ENCODE results near the gene FOXN3.
A peak's percentile ranks its signal among the peaks of the same experiment; 100 is the strongest.

The FOXN3 gene

DNA sequence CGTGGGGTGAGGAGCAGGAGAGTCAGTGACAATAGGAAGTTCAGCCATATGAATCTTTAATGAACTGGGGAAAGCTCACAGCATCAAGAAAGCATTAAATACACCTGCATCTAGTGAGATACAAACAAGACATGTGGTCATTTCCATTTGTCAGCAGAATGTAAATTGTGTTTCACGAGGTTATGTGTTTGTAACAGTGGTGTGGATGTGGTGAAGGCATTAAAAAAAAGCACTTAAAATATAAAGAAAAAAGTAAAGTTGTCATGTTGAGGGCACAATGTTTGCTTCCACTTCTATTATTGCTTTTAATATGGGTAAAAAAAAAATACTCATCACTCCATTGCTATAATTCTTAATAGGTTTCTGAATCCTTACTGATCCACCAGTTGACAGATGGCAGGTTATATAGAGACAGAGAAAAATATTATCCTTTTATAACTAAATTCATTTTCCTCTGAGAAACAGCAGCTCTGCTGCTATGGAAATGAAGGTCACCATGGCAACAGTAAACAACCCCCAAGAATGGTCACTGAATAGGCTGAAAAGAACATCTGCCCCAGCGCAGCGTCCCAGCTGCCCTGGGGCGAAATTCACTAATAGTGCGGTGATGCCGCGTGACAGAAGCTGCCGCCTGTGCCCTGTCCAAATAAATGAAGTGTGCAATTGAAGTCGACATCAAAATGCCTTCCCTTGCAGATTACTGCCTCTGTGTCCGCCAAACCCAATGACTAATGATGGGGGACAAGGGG is 226.1 kb downstream of the FOXN3 start:
- DNase-seq = no peak

DNA sequence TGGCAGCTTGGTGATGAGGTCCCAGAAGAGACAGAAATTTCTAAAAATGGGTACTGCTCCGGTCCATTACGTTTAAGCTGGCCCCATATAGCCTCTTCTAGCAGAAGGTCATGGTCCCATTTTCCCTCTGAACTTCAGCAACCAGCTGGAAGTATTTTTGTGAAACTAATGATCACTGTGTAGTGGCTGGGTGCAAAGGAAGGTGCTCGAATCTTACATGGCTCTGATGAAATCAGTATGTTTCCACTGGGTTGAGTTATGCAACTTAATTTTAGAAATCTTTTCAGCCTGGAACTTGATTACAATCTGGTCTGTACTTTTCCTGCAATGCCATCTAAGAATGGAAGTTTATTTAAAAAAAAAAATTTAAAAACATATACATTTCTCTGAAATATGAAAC is 228.5 kb downstream of the FOXN3 start:
- no peak for DNase-seq

DNA sequence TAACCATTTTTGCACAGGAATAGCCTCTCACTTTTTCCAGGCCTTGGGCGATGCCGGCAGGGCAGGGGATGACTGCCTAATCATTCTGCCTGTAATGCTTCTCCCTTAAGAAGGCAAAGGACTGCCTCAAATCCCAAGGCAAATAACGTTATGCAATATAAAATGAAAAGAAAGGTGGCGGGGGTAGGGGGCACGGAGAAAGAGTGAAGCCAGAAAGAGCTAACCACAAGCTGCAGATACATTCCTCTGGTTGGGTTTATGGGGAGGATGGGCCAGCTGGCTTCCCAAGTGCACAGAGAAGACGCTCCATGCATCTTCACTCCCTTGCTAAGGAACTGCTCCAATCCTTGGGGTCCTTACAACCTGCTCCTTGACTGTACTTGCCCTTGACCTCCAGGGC is 229.5 kb downstream of the FOXN3 start:
- DNase-seq = peak; percentile 50

DNA sequence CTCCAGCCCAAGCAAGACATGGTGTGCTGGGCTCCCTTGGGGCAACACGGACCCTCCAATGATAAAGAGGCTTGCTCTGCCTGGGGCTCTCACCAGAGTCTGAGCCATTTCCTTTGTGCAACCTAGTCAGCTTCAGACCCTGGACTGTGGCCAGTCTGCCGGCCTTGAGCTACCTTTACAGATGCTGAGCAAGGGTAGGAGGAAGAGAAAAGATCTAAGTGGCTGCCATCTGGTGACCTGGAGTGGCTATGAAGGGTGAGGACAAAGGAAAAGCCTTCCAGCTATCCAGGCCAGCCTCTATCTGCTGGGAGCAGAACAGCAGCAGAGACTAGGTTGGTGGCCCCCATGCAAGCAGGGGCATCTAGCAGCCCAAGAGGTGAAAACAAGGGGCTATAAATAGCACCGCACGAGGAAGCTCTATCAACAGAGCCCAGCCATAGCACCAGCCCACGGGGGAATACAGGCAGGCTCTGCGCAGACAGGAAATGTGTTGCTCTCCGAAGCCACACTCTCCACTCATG is 230.1 kb downstream of the FOXN3 start:
- DNase-seq = no peak

DNA sequence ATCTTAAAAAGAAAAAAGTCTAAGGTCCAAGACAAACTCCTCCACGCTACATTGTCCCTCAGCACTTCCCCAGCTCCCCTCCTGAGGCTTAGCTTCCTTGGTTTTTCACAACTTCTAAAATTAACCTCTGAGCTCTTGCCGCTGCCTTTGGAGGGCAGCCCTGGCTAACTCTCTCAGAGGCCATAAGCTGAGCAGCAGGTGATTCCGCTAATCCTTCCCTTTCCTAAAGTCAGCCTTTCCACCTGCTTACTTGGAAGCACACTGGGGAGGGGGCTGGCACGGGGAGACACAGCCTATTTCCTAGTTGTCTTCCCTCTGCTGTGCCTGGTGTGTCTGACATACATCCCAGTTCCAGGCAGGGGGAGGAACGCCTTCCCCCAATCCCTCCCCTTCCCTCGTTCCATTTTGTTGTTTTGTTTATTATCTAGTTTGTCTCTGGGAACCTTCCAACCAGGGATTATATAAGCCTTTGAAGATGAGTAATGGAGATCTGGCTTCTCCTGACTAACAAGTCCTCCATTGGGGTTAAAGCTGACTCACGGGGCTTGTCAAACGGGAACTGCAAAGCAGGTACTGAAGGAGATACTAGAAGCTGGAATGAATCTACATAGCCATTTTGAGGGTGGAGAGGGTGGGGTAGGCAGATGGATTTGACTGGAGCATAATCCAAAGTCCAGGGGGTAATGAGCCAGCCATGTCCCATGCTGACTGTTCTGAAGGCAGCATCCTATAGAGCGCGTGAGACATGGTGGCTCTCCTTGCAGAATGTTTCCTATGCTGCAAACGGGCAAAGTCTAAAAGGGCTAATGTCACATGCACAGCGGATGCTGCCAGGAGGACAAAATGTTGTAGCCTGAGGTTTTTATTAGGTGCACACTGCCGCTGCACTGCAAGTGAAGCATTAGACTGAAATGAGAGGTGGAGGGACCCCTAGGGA is 230.8 kb downstream of the FOXN3 start:
- peak; percentile 68 for DNase-seq

DNA sequence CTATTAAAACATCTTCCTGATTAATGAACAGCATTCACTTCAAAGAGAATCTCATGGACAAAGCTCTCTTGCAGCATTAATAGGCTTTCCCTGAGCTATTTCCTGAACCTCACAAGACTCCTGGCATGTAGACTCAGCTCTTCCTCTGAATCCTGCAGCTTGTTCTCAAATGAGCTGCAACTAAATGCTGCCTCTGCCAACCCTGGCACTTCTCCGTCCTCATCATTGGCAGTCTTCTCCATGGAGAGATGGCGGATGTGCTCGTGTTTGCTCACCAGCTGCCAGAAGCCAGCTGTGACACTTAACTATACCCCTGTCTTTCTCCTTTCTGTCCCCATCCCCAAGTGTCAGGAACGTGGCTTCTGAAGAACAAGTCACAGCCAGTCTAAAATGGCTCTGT is 232.1 kb downstream of the FOXN3 start:
- DNase-seq = no peak

DNA sequence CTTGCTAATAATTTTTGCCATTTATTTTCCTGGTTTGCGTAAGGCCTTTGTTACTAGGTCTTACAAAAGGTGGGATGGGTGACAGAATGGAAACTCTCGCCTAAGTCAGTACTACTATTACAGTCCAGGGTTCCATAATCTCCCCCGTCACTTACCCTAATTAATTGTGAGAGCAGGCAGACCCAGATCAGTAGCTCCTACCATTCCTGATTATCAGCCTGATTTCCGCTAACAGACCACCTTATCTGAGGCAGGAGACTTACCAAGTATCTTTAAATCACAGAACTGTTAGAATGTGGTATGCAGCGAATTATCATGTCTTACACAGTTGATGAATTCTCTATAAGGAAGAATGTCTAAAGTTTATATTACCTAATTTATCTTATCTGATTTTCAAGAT is 234.7 kb downstream of the FOXN3 start:
- no peak for DNase-seq

DNA sequence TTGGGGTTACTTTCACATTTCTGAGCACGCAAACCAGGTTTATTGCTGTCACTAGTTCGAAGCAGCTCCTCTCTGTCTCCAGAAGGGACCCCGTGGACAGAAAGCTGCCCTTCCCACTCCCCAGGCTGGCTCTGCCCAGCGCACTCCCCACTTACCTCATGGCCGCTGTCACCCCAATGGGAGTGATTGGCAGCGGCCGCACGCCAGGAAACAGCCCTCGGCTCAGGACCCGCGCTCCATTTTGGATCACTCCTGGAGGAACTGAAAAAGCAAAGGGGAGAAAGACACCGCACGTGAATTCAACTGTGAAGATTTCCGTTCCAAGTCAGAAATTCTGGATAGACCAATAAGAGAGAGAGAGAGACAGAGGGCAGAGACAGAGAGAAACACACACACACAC is 236.5 kb downstream of the FOXN3 start:
- DNase-seq = no peak

DNA sequence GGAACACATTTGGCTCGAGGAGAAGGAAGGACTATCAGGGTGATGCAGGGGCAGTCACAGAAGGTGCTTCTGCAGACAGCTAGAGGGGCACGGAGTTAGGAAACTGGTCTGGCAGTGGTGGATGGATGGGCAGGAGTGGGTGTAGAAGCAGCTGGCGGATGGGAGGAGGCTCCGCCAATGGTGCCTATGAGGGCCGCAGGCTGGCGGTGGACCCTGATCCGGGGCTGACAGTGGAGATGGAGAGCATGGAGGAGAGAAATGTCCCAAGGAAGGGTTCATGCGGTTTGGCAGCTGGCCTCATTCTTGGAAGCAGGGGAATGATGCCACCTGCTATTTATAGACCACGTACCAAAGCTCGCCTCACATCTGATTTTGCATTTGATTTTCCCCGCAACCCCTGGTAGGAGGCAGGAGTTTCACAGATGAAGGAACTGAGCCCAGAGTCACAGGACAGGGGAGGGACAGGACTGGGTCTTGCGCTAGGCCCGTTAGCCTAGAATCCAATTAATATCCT is 237.1 kb downstream of the FOXN3 start:
- no peak for DNase-seq

DNA sequence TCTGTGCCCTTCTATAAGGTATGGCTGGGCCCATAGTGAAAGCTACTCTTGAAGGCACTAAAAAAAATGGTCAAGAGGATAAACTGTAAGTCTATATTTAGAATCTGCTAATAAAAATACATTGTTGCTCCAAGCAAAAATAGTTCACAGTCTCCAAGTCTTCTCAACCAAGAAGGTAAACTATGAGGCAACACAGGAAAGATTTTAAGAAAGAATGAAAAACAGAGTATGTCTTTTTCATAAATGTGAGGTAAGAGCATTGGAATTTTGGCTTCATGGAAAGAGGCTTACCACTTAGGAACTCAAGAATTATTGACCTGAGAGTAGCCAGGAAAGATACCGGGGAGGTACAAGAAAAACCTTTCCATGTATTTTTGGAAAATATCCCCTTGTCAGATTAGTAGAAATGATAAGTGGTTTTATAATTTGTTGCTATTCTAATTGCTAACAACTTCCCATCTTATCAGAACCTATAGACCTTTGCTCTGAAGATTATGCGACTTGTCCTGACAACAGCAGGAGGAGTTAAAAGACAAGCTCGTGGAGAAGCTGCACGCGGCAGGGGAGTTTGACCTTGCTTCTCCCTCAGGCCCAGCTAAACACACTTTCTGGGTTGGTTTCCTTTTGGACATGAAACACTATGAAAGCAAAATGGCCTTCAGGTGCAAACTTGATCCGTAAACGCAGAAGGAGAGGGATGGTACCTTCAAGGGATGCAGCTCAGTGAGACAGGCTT is 238.1 kb downstream of the FOXN3 start:
- DNase-seq = peak; percentile 58

DNA sequence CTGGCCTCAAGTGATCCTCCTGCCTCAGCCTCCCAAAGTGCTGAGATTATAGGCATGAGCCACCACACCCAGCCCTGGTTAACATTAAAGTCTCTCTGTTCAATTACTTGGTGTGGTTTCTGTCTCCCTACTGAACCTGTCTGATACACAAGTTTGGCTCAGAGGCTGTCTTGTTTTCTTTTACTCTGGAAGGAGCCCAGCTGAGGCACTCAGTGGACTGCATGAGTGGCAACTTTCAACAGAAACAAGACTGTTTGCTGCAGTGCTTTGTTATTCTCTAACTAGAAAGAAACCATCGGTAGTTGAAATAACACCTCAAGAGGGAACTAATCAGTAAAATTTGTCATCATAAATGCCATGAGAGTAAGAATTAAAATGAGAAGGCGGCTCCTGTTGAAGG is 238.7 kb downstream of the FOXN3 start:
- no peak for DNase-seq

DNA sequence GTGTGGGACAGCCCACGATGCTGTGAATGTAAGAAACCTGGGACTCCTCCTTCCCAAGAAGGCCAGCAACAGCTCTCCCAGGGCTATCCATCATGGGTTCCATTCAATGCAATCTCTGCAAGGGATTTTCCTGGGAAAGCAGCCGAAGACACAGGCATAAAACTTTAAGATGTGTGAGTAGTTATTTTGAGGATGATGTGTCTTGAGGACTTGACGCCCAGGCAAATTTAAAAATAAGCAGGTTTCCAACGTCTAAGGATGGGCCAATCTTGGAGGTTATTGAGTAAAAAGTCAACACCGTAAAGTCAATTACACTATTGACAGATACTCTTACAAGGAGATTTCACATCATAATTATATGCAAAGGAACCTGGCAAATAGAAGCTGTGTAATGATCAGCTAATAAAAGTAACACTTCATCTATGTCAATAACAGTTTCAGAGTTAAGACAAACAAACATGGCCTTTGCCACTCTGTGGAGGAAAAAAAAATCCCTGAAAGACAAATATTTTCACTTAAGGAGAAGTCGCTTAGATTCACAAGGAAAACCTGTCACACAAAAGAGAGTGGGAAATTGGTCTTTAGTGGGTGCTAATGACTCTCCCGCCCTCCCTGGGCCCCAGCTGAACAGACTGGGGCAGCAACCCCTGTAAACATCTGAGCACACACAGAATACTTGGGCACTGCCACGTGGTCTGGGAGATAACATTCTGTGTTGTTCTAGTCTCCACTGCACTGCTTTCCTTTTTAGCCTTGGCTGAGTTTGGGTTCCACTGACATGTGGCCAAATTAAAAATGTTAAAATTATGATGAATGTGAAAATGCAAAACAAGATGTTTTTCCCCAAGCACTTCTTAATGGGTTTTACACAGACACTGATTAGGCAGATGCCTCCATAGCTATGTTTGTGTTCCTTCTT is 240.9 kb downstream of the FOXN3 start:
- DNase-seq = no peak

DNA sequence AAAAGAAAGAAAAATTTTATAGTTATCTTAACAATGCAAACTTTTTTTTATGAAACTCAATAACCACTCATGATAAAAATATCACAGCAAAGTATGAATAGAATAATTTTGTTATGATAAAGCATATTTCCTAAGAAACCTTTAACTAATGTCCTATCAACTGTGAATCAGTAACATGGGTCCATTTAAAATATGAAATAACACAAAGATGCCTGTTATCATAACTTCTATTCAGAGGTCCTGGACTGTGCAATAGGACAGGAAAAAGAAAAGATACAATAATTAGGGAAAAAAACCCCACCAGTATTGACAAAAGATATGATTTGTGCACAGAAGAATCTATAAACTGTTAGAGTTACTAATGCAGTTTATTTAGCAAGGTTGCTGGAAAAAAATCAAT is 245.4 kb downstream of the FOXN3 start:
- no peak for DNase-seq

DNA sequence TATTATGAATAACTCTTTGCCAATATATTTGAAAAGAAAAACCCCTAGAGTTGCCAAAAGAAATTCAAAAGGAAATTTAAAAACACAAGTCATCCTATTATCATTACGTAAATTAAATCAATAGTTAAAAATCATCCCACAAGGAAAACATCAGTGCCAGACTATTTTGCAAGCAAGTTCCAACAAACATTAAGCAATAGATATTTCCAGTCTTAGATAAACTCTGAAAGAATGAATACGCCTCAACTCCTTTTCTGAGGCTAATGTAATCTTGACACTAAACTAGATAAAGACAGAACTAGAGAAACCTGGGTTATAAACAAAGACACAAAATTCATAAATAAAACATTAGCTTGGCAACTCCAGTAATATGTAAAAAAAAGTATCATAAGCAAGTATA is 245.9 kb downstream of the FOXN3 start:
- no peak for DNase-seq

DNA sequence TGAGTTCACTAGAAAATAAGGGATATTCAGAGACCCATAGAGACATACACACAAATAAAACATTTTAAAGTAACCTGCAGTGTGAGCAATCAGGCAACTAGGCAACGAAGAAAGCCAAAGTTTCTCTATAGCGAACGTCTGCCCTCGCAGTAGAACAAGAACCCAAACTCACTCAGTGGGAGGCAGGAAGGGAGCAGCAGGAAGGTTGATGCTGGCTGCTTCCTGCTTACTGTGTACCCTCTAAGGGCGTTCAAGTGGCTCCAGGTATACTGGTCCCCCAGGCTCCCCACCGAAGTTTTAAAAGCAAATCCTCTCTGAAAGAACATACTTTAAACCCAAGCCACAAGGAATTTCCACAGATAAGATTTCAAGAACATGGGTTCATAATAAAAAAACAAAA is 249.3 kb downstream of the FOXN3 start:
- DNase-seq = no peak

DNA sequence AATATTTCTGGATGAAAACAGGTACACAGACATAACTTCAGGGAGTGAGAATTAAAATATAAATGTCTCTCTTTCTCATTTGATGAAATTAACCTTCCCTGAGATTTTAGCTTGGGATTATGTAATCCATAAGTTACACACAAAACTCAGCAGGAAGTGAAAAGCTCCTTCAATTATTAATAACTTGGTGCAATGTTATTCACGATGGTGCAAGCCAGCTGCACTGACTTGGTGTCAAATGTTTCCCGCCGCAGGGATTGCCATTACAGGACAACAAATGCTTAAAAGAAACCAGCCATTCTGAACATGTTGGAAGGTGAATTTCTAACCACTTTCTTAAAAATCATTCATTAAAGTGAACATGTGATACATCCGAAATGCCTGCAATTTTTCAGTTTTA is 250.4 kb downstream of the FOXN3 start:
- no peak for DNase-seq

DNA sequence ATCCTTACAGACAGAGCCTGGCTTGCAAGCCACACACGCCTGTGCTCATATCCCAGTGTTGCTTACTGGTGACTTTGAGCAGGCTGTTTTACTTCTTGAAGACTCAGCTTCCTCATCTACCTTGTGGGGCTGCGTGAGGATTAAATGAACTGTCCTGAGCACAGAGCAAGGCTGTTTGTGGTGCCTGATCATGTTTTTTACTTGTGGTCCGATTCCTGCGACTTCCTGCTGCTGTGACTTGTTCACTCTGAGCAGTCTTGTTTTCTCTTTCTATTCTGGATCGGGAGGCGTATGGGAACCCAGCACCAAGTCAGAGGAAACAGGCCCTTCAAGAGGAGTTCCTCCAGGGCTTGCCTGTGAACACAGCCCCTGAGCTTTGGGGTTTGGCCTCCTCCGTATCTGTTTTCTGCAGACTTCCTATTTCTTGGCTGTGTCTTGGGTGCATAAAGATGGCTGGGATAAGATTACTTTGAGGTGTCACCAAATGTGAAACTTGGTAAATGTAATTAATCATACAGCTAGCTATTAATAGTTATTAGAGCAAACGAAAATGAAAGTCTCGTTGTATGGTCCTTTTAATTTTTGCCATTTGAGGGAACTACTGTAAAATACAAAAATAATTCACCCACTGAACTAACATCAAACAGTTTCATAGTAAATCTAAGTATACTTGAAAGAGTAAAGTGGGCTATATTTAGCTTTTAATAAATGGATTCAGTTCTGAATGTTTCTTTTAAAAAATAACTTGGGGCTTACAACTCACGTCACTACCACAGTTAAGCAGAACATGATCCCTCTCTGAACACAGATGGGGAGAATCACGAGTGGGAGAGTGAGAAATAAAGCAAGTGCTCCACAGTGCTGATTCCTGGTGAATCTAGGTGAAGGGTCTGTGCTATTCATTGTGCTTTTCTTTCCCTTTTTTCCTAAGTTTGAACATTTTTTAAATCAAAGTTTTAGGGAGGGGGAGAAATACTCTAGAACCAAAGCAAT is 251.5 kb downstream of the FOXN3 start:
- no peak for DNase-seq

DNA sequence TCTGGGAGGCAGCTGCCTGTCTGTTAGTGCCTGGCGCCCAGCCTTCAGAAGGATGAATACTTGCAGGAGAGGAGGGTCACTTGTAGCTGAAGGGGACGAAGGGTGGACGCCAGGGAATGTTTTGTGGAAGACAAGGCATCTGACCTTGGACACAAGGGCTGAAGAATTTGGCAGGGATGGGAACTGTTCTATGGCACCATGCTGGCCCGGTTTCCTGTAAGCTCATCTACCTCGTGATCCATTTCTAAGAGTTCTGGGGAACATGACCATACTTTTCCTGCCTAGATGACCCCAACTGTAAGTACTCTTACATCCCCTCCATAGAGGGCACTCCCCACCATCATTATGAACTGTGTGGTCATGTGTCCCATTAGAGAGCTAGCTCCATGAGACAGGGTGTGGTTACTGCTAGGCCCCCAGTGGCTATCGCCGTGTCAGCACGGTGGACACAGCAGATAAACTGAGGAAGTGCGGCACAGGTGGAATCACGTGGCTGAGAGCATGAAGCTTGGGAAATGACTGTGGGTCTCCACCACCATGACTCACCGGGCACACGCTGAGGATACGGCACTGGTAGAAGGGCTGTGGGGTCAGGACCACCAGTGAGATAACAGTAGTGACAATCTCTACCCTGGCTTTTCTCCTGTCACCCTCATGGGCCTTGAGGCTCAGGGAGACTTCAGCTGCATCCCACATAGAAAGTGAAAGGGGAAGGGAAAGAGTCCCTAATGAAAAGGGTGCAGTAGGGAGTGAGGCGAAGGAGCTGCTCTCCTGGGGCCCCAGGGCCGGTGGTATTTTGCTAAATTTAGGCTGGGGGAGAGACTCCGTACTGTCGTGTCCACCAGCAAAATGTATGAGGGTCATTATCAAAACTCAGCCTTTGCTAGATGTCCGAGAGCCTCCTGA is 252.6 kb downstream of the FOXN3 start:
- DNase-seq = no peak

DNA sequence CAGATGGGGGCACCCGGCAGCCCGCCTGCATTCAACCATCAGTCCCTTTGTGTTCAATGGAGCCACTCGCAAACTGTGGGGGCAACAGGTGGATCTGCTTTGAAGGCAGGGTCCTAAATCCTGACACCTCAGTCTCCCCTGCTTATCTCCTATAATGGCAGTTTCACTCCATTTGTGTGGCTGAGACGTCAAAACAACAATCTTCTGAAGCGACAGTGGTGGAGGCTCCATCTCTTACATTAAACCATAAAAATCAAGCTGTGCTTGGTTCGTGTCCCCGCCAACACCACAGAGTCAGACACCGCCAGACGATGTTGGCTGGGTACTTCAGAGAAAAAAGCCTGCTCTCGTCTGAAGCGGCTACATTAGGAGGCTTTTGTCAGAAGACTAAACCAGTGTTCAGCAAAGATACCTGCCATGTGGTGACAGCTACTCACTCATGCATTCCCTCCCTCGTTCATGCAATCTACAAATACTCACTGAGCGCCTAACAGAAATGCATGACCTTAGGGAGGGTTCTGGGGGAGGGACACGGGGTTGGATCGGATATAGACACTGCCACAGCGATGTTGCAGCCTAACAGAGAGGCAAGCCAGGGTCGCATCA is 253.9 kb downstream of the FOXN3 start:
- no peak for DNase-seq

Measured in fibroblast of skin of right biceps (primary cell).